HG03460 (cell line): ENCODE measurements around the gene POC1B.

Experiments used
- ATAC-seq: cut with Tn5 transposase; IDR thresholded peaks from one replicate; pipeline ENCODE4 v1.9.1; 2021; ENCODE audit not compliant: unreplicated experiment

The POC1B gene

DNA sequence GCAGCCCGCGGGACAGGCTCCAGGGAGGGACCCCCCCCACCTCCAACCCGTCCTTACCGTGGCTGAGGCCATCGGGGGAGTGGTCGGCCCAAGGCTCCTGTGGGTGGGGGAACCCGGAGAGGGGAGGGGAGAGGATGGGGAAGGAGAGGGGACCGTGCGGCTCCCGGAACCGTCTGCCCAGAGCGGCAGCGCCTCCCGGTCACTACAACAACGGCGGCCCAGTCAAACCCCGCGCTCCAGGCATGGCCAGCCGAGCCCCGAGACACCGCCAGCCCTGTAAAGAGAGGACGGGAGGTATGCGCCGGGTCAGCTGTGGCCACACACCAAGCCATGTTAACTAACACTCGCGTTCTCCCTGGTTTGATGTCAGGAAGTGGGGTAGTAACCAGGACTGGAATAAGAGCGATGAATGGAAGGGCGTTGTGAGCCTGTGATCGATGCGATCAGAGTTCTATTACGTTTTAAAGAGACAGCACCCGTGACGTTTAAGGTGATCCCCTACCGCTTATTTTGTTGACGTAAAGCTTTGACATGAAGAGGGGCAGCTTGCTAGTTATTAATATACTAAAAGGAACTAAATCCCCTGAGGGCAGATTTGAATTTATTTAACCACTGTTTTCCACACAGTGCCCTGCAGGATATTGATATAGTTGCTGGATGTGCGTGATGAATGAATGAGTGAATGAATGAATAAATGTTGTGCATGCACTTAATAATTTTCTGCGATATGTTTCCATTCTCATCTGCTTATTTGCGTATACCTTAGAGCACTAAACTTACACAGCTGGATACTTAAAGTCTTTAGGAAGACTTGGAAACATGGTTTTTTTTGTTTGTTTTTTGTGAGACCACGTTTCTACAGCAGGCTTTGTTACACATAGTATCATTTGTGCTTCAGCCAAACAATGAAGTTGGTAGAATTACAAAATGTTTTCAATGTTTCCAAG is at the start of gene POC1B:
Gene POC1B (minus strand): TSS at position 224 of the 947 bp plus-strand sequence. CDS start 152 bp downstream, at position 72.
- ATAC-seq, result peak; percentile 72

DNA sequence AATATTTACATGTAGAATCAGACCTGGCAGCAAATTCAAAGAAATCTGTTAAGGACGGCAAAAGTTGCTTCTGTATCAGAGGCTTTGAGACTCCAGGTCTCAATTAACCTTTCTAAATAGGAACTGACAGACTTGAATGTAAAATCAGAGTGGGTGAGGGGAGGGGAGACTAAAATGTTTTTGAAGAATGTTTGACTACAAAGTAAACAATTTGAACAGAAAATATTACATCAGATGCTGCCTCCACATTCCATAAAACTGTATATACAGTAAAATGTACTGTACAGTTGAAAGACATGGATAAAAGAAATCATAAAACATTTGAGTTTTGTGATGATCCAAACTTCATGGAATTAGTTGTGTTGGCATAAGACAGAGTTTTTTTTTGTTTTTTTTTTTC is 49.5 kb upstream of the POC1B start:
- ATAC-seq, result no peak

DNA sequence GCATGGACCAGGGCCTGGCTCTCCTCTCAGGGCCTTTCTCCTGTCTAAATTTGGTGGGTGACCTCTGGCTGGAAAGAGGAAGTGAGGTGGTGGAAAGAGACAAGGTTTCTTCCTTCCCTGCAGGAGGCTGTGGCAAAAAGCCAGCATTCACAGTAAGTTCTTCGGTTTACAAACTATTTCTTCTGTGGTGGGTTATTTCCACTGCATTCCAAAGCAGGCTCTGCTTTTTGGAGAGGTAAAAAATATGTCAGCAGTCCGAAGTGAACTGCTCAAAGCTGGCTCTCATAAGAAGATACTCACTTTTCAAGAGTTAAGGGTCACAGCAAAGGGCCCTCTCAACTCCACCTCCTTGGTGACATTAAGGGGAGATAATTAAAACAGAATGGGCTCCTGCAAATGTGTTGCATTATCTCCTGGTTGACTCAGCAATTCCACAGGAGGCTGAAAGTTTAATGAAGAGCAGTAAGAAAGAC is 48.9 kb upstream of the POC1B start:
- no peak for ATAC-seq

DNA sequence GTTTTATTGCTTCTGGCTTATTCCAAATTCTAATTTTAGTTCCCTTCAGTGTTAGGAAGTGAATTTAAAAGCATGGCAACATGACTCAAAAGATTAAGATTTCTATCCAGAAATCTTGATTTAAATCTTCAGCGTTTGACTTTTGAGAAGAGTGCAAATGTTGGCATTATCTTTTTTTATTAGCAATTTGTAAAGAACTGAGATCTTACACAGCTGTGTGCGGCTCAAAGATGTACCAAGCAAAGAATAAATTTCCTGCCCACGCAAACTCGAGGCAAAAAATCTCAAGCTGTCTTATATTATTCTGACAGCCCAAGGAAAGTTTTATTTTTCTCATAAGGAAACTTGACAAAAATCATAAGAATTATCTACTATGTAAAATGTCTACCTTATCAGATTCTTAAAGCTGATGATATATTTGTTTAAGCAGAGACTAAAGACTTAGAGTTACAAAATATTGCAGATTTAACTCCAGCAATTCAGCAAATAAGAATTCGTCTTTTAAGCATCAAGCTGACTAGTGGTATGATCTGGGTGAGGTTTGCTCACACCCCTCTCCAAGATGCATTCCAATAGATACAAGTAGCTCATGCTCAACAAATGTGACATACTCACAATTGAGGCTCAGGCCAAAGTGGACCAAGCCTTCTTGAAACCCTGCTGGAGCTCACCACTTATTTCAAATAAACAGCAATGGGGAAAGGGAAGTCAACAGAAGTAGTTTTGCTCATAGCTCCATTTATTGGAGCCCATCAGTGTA is 47.4 kb upstream of the POC1B start:
- ATAC-seq, result no peak

DNA sequence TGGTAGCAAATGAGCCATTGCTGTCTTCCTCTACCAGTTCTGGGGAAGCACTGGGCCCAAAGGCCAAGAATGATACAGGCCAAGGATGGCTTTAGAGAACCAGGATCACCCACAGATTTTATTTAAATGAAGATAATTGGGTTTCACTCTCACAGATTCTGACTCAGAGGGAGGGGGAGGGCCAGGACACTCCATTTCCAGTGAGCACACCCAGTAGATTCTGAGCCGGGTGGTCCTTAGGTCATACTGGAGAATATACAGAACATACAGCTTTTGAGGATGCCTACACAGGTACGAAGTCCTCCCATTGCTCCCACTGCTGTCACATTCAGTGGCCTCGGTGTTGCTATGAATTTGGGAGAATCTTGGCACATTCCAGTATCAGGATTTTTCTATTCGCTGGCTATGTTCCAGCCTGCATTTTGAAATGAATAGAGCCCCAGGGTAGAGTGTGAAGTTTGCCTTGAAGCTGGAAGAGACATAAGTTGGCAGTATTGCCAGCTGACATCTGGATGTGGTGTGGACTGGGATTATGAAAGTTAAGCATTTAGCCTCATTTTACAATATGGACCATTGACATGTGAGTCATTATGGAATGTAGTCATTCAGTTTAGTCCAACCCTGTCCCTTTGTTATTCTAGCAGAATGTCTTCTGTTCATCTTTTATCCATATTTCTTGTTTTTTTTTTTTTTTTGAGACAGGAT is 45.8 kb upstream of the POC1B start:
- ATAC-seq, result no peak

DNA sequence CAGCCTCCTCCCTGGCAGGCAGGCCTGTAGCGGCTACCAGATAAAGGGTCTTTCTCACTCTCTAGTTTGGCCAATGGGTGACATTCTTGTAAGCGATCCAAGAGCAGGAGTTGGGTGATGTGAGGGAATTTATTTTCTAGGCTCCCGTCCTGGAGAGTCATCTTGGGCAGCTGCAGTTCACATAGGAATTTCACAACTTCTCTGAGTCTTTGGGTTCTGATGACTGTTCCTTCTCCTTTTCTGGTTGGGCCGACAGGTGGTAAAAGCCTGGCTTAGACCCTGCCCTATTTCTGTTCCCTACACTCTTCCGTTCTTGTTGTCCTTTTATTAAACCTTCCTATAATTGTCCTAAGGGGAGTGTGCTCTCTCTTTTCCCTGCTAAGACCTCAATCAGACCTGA is 42.6 kb upstream of the POC1B start:
- no peak for ATAC-seq

DNA sequence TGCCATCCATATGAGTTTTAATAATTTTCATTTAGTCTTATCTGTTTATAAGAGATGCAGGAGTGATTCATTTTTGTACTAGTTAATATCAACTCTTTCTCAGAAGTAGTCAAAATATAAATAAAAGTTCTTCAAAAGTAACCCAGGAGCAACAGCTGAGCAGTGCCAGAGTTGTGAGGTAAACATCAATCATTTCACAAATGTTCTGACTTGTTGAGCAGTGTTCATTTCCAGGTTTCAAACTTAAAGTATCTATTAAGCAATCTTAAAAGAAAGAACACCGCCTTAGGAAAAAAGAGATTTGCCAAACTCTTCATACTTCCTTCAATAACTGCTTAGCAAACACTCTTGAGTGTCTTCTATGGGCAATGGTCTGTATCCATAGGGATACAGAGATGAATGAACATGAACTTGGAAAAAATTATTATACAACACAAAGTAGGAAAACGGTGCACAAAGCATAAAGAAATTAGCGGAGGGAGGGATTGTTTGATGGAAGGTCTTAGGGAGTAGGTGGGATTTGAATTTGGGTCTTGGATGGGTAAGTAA is 41.9 kb upstream of the POC1B start:
- no peak for ATAC-seq

DNA sequence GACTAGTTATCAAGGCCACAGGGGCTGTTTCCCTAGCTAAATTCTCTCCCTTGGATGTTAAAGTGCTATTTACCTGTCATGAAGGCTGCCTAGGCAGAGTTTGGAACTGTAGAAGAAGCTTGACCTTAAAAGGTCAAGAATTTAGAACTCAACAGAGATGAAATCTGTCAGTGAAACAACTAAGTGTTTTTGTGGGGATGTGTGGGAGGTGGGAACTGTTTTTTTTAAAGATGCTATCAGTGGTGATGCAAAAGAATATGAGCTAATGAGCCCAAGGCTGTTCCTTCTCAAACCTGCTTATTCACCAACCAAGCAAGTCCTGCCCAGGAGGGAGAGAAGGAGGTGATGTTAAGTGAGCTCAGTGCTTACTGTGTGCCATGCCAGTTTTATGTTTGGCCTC is 40.8 kb upstream of the POC1B start:
- no peak for ATAC-seq

DNA sequence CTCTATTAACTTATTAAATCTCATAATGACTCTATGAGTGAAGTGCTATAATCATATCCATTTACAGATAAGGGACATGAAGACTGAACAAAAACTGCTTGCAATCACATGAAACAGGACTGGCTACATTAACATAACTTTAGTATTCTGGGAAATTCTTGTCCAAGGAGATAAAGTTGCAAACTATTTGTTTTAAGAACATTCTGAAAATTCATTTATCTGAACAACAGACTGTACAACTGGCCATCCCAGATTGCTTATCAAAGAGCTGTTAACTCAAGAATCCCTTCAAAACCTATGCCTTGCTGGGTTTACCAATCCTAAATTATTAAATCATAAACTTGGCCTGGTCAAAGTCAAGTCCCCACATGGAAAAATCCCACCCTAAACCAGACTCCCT is 39.2 kb upstream of the POC1B start:
- no peak for ATAC-seq

DNA sequence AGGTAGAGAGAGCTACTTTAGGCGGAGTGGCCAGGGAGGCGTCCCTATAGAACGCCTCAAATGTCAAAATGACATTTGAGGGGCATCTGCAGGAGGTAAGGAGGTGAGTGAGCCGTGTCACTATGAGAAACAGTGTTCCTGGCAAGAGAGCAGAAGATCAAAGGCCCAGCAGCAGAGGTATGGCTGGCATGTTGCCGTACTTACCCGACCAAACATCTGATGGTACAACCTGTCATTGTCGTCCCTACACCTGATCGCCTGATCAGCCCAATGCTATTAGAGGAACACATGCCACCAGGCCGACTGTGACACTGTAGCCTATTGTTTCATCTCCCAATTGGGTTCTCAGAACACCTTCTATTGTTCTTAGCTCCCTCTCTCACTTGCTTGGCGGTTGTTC is 33.9 kb upstream of the POC1B start:
- no peak for ATAC-seq

DNA sequence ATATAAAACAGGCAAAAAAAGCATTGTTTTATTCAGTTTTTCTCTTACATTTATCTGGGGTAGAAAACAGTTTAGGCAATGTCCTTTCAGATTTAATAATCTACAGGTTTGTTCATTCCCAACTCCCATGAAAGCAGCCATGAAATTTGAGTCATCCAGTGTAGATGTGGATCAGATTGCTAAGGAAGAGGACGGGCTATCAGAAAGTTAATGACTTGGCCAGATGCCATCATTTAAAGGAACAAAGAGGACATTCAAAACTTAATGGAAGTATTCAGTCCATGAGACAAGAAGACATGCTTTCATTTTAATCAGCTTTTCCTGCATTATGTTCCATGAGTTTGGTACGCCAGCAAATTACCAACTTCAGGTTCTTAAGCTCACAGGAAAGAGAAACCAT is 31.1 kb upstream of the POC1B start:
- no peak for ATAC-seq

DNA sequence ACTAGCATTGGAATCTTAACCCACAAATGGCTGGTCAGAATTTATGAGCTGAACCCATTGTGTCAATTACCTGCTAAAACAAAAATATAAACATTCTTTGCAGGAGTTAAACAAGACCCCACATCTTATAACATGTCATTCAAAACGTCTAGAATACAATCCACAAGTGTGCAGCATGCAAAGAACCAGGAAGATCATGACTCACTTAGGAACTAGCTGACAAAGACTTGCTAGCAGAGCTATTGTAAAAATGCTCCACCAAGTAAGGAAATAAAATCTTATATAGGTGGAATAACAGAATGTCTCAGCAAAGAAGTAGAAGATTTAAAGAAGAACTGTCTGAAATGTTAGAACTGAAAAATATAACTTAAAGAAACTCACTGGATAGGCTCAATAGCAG is 26.5 kb upstream of the POC1B start:
- ATAC-seq, result no peak

DNA sequence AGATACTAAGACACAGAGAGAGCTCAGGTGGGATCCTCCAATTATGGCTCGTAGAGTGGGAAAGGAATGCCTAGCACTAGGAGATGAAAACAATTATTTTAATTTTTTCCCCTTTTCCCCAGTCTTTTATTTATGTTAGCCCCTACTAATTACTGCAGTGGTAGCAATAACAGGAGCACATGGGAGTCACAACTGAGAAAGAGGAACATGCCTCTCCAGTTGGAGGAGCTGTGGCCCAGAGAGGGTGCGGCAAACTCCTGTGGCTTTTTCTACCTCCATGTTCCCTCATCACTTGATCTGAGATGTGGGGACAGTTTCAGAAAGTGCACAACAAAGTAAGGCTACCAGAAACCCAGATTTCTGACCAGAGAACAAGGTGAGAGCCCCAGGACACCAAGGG is 25.9 kb upstream of the POC1B start:
- no peak for ATAC-seq

DNA sequence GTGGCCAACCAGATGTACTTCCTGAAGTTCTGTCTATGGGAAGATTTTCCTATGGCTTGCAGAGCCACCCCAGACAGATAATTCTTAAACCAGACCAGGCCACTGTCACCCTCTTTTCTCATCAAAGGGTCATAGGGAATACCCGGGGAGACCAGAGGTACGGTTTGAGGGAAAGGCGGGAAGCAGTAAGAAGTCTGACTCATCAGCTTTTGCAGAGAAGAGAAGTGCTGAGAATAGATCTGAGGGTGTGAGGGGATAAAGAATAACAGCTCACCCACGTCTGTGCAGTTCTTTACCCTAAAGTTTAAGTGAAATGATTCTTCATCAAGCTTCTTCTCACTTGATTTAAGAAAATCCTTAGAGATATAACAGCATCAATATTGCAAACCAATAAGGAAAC is 21.3 kb upstream of the POC1B start:
- no peak for ATAC-seq

DNA sequence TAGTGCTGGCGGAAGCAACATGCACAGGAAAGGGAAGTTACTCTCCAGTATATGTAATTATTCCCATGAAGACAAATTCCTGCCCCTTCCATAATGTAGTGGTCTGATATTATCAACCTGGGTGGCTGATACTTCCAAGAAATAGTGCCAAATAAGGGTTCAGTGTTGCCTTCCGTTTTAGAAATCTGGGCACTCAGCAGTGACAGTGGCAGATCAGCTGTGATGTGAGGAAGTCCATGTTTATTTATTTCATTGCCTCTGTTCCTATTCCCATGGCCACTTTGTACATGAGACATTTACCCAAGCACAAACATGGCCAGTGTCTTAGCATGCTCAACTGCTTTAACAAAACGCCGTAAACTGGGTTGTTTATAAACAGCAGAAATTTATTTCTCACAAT is 20.3 kb upstream of the POC1B start:
- no peak for ATAC-seq

DNA sequence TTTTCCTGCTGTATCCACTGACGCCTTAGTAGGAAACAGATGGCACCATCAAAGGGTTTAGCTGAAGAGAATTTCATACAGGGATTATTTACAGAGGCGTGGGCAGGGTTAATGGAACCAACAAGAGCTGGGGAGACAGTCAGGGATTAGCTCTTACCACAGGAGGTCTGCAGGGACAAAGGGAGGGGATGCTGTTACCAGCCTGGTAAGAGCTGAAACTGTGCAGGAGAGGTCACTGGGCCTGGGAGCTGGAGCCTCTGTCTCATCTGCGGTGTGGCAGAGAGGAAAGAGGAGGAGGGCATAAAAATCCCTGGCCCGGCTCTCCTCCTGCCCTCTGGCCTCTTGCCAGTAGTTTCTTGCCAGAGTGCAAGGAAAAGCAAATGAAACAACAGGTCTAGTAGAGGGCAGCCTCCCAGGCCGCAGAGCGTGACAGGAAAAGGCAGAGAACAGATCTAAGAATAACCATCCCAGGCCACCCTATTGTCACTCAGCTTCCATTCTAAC is 18.9 kb upstream of the POC1B start:
- ATAC-seq, result no peak

DNA sequence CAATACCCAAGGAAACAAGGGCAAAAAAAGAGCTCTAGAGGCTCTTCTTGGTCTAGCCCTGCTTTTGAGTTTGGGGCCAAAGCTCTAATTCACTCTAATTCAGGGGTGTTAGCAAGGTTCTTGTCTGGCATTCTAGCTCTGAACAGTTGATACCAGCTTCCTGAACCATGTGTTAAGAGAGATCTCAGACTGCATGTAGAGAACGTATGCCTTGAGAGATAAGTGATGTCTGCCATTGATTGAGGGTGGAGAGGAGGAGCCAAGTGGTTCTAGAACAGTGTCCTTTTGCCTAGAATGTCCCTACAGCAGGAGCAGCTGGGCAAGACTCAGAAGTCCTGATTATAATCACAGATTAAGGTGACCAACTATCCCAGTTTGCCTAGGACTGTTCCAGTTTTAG is 18.2 kb upstream of the POC1B start:
- ATAC-seq, result no peak

DNA sequence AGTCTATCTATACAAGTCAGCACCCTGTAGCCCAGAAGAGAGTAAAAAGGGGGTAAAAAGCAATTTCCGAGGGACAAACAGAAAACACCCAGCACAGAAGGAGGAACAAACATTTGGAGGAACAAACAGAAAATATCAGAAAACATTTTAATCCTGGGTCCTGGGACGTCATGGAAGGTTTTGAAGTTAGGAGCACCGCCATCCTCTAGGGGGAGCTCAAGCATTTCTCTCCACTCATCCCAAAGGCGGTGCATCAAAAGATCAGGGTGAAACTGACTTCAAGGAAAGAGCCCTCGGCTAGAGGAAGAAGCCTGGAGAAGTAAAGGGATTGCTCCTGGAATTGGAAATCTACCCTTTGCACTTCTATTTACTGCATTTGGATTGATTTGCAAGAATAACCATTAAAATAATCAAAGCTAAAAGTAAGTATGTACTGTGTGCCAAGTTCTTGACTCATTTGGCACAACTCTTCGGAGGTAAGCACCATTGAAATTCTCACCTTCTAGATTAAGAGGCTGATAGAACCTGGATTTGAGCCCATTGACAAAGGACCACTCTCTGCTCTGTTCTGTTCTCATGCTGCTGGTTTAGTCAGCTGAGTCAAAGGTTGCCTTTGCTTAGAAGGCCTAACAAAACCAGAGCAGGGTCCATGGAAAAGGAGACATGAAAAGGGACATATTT is 17.2 kb upstream of the POC1B start:
- ATAC-seq, result peak; percentile 82

DNA sequence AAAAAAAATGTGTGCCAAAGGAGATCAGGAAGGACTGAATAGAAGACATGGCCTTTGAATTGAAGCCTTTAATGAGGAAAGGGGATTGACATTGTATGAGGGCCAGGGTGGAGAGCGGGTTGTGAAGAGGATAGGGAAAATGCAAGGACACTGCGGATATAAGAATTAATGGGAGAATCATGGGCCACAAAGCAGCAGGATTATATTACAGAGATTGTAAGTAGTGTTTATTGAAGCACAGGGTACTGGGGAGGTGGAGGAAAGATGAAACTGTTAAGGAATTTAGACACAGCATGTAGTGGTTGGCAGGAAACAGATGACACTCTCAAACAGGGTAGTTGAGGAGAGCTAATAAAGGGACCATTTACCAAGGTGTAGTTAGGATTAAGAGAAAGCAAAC is 16.4 kb upstream of the POC1B start:
- no peak for ATAC-seq

DNA sequence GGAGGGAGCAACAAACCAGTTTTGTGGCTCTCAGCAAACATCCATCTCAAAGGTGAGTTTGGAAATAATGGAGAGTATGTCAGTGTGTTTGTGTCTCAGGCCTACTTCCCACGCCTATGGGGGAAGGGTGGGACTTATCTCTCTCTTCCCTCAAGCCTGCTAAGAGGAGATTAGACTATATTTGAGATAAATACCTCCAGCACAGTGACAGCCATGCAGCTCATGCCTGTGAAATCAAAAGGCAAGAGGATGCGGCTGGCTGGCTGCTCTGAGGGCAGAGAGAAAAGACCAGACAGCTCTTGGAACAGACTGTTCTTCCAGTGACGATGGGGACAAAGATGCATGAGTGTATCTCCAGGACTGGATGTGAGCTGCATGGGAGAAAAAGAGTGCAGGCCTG is 14.7 kb upstream of the POC1B start:
- no peak for ATAC-seq
